Loucy (cell line): ENCODE measurements around the gene MAP4K2.

ENCODE experiments used
- EZH2phosphoT487 ChIP-seq: fragments of 200-600 bp; IDR thresholded peaks from 2 replicates; pipeline ENCODE4 v1.6.1; 2018; ENCODE audit warnings: antibody characterized with exemption, mild to moderate bottlenecking, moderate library complexity, borderline replicate concordance
- TF ChIP-seq, protein P1 (sequence below): fragments of 200-600 bp; sonication (generic); conservative IDR thresholded peaks from 2 replicates; pipeline ENCODE4 v1.5.1; 2014; ENCODE audit warnings: mild to moderate bottlenecking, antibody characterized with exemption, low read length

DNA sequence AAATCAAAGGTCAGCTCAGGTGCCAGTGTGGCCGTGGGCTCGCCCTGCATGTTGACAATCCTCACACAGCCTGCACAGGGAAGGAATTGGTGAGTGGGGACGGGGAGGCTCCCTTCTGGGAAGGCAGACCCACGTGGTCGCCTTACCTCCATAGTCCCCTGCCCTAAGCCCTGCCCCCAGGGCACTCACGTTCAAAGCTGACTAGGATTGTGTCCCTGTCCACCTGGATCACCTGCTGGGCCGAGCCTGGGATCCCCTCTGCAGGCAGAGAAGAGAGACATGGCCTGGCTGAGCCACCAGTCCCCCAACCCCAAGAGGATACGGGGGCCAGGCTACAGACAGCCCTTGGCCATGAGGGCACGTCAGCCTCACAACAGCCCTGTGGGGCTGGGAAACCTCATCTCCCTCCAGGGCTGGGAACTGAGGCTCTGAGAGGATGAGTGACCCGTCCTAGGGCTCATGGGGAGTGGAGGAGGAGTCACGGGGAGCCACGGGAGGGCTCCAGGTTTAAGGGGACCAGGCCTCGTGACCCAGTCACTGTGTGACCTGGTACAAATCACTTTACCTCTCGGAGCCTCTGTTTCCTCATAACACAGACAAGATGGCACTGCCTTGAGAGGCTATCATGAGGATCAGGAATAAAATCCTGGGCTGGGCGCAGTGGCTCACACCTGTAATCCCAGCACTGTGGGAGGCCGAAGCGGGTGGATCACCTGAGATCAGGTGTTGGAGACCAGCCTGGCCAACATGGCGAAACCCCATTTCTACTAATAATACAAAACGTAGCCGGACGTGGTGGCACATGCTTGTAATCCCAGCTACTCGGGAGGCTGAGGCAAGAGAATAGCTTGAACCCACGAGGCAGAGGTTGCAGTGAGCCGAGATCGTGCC lies 12.6 kb downstream of the MAP4K2 start:
- TF ChIP-seq, protein P1, sequence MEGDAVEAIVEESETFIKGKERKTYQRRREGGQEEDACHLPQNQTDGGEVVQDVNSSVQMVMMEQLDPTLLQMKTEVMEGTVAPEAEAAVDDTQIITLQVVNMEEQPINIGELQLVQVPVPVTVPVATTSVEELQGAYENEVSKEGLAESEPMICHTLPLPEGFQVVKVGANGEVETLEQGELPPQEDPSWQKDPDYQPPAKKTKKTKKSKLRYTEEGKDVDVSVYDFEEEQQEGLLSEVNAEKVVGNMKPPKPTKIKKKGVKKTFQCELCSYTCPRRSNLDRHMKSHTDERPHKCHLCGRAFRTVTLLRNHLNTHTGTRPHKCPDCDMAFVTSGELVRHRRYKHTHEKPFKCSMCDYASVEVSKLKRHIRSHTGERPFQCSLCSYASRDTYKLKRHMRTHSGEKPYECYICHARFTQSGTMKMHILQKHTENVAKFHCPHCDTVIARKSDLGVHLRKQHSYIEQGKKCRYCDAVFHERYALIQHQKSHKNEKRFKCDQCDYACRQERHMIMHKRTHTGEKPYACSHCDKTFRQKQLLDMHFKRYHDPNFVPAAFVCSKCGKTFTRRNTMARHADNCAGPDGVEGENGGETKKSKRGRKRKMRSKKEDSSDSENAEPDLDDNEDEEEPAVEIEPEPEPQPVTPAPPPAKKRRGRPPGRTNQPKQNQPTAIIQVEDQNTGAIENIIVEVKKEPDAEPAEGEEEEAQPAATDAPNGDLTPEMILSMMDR = no peak
- TF ChIP-seq EZH2phosphoT487 = no peak
